ENCODE results near the gene ZNF263.

- no peak for TF ChIP-seq NRF1 (conservative IDR thresholded peaks at IDR 0.05; ENCODE audit: low read depth, low read length)
- TF ChIP-seq RBBP5 (conservative IDR thresholded peaks at IDR 0.05), result no peak
- no peak for TF ChIP-seq BCL11A (IDR thresholded peaks at IDR 0.05; ENCODE audit: low read depth, low read length)
- no peak for TF ChIP-seq NFXL1 (IDR thresholded peaks at IDR 0.05; ENCODE audit: borderline replicate concordance)
- no peak for TF ChIP-seq E2F4 (IDR thresholded peaks at IDR 0.05; ENCODE audit: low read depth, low read length)
- no peak for TF ChIP-seq CTCF (IDR thresholded peaks at IDR 0.05 in 2 of 3, conservative IDR thresholded peaks at IDR 0.05 in 1 of 3; ENCODE audit: control insufficient read depth in 2 of 3, extremely low read depth in 1 of 3, insufficient read depth in 1 of 3, low read depth in 3 of 3, low read length in 3 of 3)
- no peak for TF ChIP-seq EZH2 (IDR thresholded peaks at IDR 0.05; ENCODE audit: borderline replicate concordance, control insufficient read depth, low read depth, low read length)
- no peak for TF ChIP-seq SREBF2 (IDR thresholded peaks at IDR 0.05; ENCODE audit: low read length)
- no peak for TF ChIP-seq SP1 (IDR thresholded peaks at IDR 0.05; ENCODE audit: low read depth, low read length)
- no peak for TF ChIP-seq HCFC1 (IDR thresholded peaks at IDR 0.05; ENCODE audit: low read length)
- TF ChIP-seq USF2 (IDR thresholded peaks at IDR 0.05; ENCODE audit: borderline replicate concordance, low read depth, low read length), result no peak
- no peak for TF ChIP-seq CREB1 (IDR thresholded peaks at IDR 0.05; ENCODE audit: low read depth)
Observed at GRCh38 chr16:3268294-3268693, 15.0 kb upstream of the ZNF263 start.
